Testis (tissue), 3 donors: ENCODE results near the gene TAF8. TPM values are rescaled to one million over a fixed set of nuclear protein-coding genes. Genes with fewer than 3 reads are reported as not detected.

Experiments used
- DNase-seq: peaks from one replicate; pipeline ENCODE4 v3.0.0-alpha.2; 2019
- H3K27ac ChIP-seq, 2 donors: fragments of 200-600 bp; sonication (generic); one replicate each; pipeline ENCODE4 v1.5.1; 2019
- H3K27me3 ChIP-seq: fragments of 200-600 bp; sonication (generic); one replicate; pipeline ENCODE4 v1.5.1; 2019
- H3K36me3 ChIP-seq: fragments of 200-600 bp; sonication (generic); one replicate; pipeline ENCODE4 v1.5.1; 2017; ENCODE audit warnings: low read depth; ENCODE audit errors: missing control alignments
- H3K4me1 ChIP-seq: fragments of 200-600 bp; sonication (generic); one replicate; pipeline ENCODE4 v1.5.1; 2019
- H3K4me3 ChIP-seq, 2 donors: fragments of 200-600 bp; sonication (generic); one replicate each; pipeline ENCODE4 v1.5.1; 2017 to 2019
- H3K9me3 ChIP-seq: fragments of 200-600 bp; sonication (generic); one replicate; pipeline ENCODE4 v1.5.1; 2017
- POLR2A ChIP-seq: fragments of 450-650 bp; IDR thresholded peaks from one replicate; pipeline ENCODE4 v1.6.1; 2017; ENCODE audit warnings: antibody characterized with exemption, mild to moderate bottlenecking, moderate library complexity
- WGBS, 2 donors: methylation state at CpG; one replicate each; pipeline ENCODE4 v1.1.5; 2018; 5-methylcytosine and 5-hydroxymethylcytosine counted together
- intact Hi-C: fragments of 100-400 bp; cut with DNase I; formaldehyde crosslinking; loops from one replicate; pipeline ENCODE4 v1.15.1; 2023; ENCODE audit warnings: low total_unique reads
- polyA plus RNA-seq: library from polyadenylated mRNA; stranded (reverse); fragments of 350-450 nt; fragmentation: Illumina TruSeq; extraction: RNeasy Lipid Tissue Mini Kit (QIAGEN cat#74804); gene quantifications from one replicate; pipeline ENCODE4 v1.2.3, GENCODE V29; 2014; ENCODE audit warnings: low read depth, low replicate concordance; ENCODE audit not compliant: insufficient read depth
- total RNA-seq, 2 donors: library from RNA; depleted of rRNA; stranded (reverse); fragments of >200 nt; gene quantifications; one replicate each; pipeline ENCODE4 v1.2.3, GENCODE V29; 2016
- TF ChIP-seq, protein P1 (sequence below), 3 experiments: fragments of 450-650 bp in 2 of 3; fragments of 200-600 bp in 1 of 3; sonication (generic) in 1 of 3; IDR thresholded peaks; one replicate each; pipeline ENCODE4 v1.5.1; 2016 to 2019; ENCODE audit warnings: antibody characterized with exemption in 3 of 3, mild to moderate bottlenecking in 2 of 3, moderate library complexity in 1 of 3

The TAF8 gene
- total and polyA plus RNA-seq, 3 donors from 2014 or later: 20.8 to 51.3 (median 29.7) TPM

DNA sequence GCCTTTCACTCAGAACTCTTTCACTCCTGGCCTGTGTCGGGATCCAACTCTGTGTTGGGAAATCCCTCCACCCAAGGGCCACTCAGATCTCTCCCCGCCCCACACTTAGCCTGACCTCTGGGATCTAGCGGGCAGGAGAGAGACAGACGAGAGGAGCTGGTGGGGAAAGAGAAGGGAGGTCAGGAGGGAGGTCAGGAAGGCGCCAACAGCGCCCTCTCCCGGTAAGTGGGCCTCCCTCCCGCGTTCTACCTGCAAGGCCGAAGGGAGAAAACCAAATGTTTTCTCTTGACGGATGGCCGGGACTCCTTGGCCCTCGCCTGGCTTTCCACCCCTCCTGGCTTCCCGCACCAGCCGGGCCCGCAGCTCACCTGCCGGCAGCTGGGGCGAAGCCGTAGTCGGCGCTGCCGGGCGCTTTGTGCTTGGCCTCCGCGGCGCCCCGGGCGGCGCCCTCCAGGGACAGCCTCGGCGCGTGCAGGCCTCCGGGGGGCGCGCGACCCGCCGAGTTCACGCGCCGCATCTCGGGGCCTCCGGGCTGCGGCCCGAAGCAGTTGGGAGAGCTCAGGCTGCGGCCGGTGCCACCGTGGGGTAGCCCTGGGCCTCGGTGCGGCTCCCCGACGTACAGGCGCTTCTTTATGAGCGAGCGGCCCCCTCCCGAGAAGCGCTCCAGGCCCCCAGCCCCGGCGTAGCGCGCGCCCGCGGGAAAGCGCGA, 53.9 kb downstream of the TAF8 start:
- Histone ChIP-seq H3K27ac (peak overlapping the region; percentile 74 to 82), H3K4me3 (peak overlapping the region; percentile 59 to 68), H3K4me1 (peaks cover 18% of the 10 kb centered on the region), H3K27me3 (no peaks in the 10 kb centered on the region), H3K9me3 (no peaks in the 10 kb centered on the region), H3K36me3 (no peaks in the 10 kb centered on the region)
- TF ChIP-seq, protein P1, sequence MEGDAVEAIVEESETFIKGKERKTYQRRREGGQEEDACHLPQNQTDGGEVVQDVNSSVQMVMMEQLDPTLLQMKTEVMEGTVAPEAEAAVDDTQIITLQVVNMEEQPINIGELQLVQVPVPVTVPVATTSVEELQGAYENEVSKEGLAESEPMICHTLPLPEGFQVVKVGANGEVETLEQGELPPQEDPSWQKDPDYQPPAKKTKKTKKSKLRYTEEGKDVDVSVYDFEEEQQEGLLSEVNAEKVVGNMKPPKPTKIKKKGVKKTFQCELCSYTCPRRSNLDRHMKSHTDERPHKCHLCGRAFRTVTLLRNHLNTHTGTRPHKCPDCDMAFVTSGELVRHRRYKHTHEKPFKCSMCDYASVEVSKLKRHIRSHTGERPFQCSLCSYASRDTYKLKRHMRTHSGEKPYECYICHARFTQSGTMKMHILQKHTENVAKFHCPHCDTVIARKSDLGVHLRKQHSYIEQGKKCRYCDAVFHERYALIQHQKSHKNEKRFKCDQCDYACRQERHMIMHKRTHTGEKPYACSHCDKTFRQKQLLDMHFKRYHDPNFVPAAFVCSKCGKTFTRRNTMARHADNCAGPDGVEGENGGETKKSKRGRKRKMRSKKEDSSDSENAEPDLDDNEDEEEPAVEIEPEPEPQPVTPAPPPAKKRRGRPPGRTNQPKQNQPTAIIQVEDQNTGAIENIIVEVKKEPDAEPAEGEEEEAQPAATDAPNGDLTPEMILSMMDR (IDR thresholded peaks at IDR 0.05): peak; percentile 41 to 78 (median 70)
- no peak for TF ChIP-seq POLR2A
- intact Hi-C loops: no loop called here
- 6 to 14% methylated on average over 29 to 62 of the region's 66 CpGs for WGBS, 2 donors
- peak; percentile 88 for DNase-seq

DNA sequence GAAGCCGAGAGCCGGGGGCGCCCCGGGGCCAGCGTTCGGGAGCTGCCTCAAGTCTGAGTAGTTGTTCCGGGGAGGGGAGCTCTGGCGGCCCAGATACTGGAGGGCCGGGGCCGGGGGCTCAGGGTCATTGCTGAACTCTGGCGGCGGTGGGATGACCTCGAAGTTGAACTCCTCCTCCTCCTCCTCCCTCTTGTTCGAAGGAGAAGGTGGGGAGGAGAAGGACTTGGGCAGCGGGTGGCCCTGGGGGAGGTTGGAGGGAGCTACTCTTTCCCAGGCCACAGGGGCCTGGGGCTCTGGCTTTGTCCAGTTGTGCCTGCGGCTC, 54.4 kb downstream of the TAF8 start:
- 20% methylated on average over 7 to 16 of the region's 16 CpGs for WGBS, 2 donors
- TF ChIP-seq, protein P1 (IDR thresholded peaks at IDR 0.05): no peak
- no peak for TF ChIP-seq POLR2A
- Histone ChIP-seq H3K4me3 (peak overlapping the region; percentile 59 to 68), H3K27ac (peak overlapping the region; percentile 74 to 82), H3K36me3 (no peaks in the 10 kb centered on the region), H3K9me3 (no peaks in the 10 kb centered on the region), H3K4me1 (peaks cover 18% of the 10 kb centered on the region), H3K27me3 (no peaks in the 10 kb centered on the region)
- peak; percentile 40 for DNase-seq
- intact Hi-C loops: no loop called here

DNA sequence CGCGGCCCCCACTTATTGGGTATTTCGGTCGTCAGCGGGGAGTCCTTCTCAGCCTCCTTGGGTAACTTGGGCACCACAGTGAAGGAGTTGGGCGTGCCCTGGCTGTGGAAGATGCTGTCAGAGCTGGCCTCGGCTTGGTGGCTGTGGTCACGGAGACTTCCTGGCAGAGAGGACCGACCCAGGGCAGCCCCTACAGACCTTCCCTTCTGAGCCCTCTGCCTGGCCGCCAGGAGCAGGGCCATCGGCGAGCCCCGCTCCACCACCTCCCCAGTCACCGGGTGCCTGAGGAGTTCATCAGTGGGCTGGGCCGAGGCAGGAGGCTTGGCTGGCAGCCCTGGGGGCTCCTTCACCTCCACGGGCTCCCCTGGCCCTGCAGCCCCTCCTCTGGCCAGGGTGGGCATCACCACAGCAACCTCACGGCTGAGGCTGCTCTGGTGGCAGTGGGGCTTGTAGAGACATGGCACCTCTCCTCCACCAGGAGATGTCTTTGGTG, 54.9 kb downstream of the TAF8 start:
- 40 to 59% methylated on average over 2 to 17 of the region's 17 CpGs for WGBS, 2 donors
- intact Hi-C loops: no loop called here

DNA sequence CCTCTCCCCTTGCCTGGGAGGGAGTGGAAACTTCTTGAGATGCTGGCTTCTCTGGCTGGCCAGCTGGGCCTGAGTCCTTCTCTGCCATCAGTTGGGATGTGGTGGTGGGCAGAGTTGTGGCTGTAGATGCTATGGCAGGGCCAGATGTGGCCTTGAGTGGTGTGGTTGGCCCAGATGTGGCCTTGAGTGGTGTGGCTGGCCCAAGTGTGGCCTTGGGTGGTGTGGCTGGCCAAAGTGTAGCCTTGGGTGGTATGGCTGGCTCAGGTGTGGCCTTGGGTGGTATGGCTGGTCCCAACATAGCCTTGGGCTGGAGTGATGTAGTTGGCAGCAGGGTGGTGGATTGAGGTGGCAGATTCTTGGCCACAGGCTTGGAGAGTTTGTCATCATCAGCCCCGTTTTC, 55.4 kb downstream of the TAF8 start:
- Histone ChIP-seq H3K4me1 (peaks cover 12% of the 10 kb centered on the region), H3K36me3 (no peaks in the 10 kb centered on the region), H3K27me3 (no peaks in the 10 kb centered on the region), H3K9me3 (no peaks in the 10 kb centered on the region), H3K4me3 (no peak overlapping the region), H3K27ac (peak overlapping the region in 1 of 2 donors; percentile 82)
- no peak for DNase-seq
- no peak for TF ChIP-seq POLR2A
- TF ChIP-seq, protein P1 (IDR thresholded peaks at IDR 0.05): no peak
- WGBS, 2 donors: 67% methylated on average over 1 of the region's 1 CpG; no CpG with 5 or more reads in 1 of the 2 donors
- intact Hi-C loops: no loop called here

More for the DNA sequence above, 54.9 kb downstream of the TAF8 start:
- H3K36me3 ChIP-seq: no peaks in the 10 kb centered on the region
- H3K4me1 ChIP-seq: peaks cover 14% of the 10 kb centered on the region
- H3K9me3 ChIP-seq: no peaks in the 10 kb centered on the region
- H3K27me3 ChIP-seq: no peaks in the 10 kb centered on the region
- peak overlapping the region in 1 of 2 donors; percentile 68 for H3K4me3 ChIP-seq
- DNase-seq: peak; percentile 28
- peak overlapping the region in 1 of 2 donors; percentile 82 for H3K27ac ChIP-seq
- TF ChIP-seq POLR2A: no peak
- TF ChIP-seq, protein P1 (IDR thresholded peaks at IDR 0.05): no peak
